OCI-LY1 (cell line): Measurements from ENCODE around the gene MRFAP1.

Source experiments
- EZH2 ChIP-seq: fragments of 200-600 bp; sonication (generic), shearing (Covaris generic); IDR thresholded peaks from 2 replicates; pipeline ENCODE4 v1.8.0; 2017; ENCODE audit warnings: borderline replicate concordance, mixed run types, mild to moderate bottlenecking, antibody characterized with exemption, low read length, moderate library complexity, mixed read lengths
- TF ChIP-seq, protein P1 (sequence below): fragments of 200-600 bp; sonication (generic), shearing (Covaris generic); IDR thresholded peaks from 2 replicates; pipeline ENCODE4 v1.5.1; 2017; ENCODE audit warnings: mild to moderate bottlenecking, antibody characterized with exemption, low read length, moderate library complexity, mixed read lengths

GRCh38 chr4:6603128-6603527, 37.4 kb upstream of the MRFAP1 start:
- TF ChIP-seq, protein P1, sequence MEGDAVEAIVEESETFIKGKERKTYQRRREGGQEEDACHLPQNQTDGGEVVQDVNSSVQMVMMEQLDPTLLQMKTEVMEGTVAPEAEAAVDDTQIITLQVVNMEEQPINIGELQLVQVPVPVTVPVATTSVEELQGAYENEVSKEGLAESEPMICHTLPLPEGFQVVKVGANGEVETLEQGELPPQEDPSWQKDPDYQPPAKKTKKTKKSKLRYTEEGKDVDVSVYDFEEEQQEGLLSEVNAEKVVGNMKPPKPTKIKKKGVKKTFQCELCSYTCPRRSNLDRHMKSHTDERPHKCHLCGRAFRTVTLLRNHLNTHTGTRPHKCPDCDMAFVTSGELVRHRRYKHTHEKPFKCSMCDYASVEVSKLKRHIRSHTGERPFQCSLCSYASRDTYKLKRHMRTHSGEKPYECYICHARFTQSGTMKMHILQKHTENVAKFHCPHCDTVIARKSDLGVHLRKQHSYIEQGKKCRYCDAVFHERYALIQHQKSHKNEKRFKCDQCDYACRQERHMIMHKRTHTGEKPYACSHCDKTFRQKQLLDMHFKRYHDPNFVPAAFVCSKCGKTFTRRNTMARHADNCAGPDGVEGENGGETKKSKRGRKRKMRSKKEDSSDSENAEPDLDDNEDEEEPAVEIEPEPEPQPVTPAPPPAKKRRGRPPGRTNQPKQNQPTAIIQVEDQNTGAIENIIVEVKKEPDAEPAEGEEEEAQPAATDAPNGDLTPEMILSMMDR, result no peak
- no peak for TF ChIP-seq EZH2
